ENCODE measurements around the gene SPOCK1.

- TF ChIP-seq CTCF (conservative IDR thresholded peaks at IDR 0.05; ENCODE audit: low read depth, low read length) (no peak), EZH2 (IDR thresholded peaks at IDR 0.05; ENCODE audit: borderline replicate concordance, low read depth, low read length, poor library complexity, severe bottlenecking) (no peak)
Measured at GRCh38 chr5:137481596-137481995, 17.5 kb downstream of the SPOCK1 start.

Measured in A673 (cell line).